ENCODE measurements around the gene SLC37A2.
"Not testable (repeated sequence)": the region's sequence is repeated elsewhere in the genome, so short reads cannot be mapped to it uniquely, and the experiment has no call there.

SLC37A2 gene

GRCh38 chr11:125082611-125083311 is 19.7 kb downstream of the SLC37A2 start:
- in situ Hi-C loops (cut with HindIII; ENCODE audit: low sequenced_read_pairs): no loop called here

DNA sequence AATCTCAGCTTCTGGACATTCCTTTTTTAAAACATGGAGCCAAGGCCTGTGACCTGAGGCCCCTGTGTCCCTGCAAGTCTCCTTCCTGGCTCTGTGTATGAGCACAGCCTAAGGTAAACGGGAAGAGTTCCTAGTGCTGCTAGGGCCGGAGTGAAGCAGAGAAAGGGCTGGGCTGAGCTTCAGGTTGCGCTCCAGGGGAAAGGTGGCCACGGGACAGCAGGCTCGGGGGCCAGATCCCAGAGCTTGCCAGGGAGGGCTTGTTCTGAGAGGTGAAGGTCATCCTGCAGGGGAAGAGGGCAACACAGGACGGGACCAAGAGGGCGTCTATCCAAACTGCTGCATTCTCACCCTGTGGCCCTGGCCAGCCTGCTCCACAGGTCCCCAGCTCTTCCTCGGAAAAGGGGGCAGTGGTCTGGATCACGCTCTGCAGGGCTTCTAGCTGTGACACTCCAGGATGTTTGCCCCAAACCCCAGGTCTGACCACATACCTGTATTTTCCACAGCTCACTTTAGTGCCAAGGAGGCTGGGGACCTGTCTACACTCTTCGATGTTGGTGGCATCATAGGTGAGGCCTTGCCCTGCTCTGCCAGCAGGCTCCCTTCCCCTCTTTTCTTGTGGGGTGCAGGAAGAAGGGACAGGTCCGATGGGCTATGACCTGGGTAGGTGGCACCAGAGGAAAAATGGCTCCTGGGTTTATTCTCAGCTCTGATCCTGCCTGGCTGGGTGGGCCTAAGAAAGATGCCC is 20.4 kb downstream of the SLC37A2 start:
- in situ Hi-C loops (cut with HindIII; ENCODE audit: low sequenced_read_pairs): no loop called here

- in situ Hi-C loops (cut with HindIII; ENCODE audit: low sequenced_read_pairs): no loop called here
Observed at GRCh38 chr11:125084057-125084416, 20.9 kb downstream of the SLC37A2 start.

DNA sequence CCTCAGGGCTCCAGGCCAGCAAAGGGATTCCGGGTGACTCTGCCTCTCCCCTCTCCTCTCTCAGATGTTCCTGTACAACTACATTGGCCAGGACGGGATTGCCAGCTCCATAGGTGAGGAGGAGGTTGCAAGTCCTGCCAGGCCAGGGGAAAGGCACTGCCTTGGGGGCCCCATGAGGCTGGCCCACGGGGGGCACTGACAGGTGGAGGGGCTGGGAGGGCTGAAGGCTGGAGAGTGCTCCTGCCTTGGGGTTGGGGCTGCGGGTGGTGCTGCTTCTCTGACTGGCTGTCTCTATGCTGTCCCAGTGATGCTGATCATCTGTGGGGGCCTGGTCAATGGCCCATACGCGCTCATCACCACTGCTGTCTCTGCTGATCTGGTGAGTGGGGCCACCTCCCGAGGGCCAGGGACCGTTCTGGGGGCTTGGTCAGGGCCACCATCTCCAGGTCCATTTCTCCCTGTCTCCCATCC is 21.7 kb downstream of the SLC37A2 start:
- in situ Hi-C loops (cut with HindIII; ENCODE audit: low sequenced_read_pairs): no loop called here

GRCh38 chr11:125085301-125086081 is 22.4 kb downstream of the SLC37A2 start:
- in situ Hi-C loops (cut with HindIII; ENCODE audit: low sequenced_read_pairs): no loop called here

DNA sequence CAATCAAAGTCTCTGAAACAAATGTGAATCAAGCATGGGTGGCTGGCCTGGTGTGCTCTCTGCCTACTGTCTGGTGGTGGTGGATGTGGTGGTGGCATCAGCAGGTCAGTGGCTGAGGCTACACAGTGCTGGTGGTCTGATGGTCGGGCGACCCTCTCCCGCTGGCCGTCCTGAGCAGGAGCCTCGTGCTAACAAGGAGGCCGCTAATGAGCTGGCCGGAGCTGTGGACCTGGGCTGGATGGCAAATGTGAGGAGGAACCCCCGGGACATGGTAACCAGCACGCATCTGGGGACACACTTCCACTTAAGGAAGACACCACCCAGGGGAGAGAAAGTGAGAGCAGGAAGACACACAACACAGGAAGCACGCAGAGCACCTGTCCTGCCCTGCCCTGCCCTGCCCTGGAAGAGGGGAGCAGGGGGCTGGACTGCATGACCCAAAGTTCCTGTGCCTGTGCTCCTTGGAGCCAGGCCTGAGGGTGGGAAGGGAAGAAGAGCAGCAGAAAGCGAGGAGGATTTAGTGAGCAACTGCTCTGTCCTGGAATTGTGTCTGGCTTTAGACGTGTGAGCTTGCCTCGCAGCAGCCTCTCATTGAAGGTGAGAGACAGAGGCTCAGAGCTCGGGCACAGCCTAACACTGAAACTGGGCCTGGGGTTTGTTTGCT is 23.7 kb downstream of the SLC37A2 start:
- in situ Hi-C loops (cut with HindIII; ENCODE audit: low sequenced_read_pairs): no loop called here

DNA sequence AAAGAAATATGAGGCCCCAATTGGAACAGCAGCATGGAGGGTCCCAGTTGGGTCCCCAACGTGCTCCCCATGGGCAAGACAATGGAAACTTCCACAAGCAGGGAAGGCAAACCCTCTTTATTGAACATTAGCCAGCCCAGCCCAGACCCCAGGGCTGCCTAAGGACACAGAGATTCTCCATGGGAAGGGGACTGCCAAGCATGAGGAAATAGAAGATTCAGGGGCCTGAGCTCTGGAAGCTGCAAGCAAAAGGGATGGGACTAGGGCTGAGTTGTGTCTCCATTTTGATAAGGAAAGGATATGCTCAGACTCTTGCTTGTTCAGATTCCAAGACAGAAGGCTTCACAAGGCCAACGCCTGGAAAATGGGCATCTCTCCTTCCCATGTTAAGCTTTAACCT is 25.0 kb downstream of the SLC37A2 start:
- in situ Hi-C loops (cut with HindIII; ENCODE audit: low sequenced_read_pairs): no loop called here

- in situ Hi-C loops (cut with HindIII; ENCODE audit: low sequenced_read_pairs): no loop called here
Observed at GRCh38 chr11:125088576-125089455, 25.7 kb downstream of the SLC37A2 start.

DNA sequence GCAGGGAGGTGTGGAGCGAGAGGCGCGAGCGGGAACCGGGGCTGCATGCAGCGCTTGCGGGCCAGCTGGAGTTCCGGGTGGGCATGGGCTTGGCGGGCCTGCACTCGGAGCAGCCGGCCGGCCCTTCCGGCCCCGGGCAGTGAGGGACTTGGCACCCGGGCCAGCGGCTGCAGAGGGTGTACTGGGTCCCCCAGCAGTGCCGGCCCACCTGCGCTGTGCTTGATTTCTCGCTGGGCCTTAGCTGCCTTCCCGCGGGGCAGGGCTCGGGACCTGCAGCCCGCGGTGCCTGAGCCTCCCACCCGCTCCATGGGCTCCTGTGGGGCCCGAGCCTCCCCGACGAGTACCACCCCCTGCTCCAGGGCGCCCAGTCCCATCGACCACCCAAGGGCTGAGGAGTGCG is 26.4 kb downstream of the SLC37A2 start:
- in situ Hi-C loops (cut with HindIII; ENCODE audit: low sequenced_read_pairs): not testable (repeated sequence)

GRCh38 chr11:125090151-125090550 is 27.0 kb downstream of the SLC37A2 start:
- in situ Hi-C loops (cut with HindIII; ENCODE audit: low sequenced_read_pairs): not testable (repeated sequence)

- in situ Hi-C loops (cut with HindIII; ENCODE audit: low sequenced_read_pairs): no loop called here
Observed at GRCh38 chr11:125090816-125091215, 27.7 kb downstream of the SLC37A2 start.

GRCh38 chr11:125091247-125091876 is 28.3 kb downstream of the SLC37A2 start:
- in situ Hi-C loops (cut with HindIII; ENCODE audit: low sequenced_read_pairs): no loop called here

DNA sequence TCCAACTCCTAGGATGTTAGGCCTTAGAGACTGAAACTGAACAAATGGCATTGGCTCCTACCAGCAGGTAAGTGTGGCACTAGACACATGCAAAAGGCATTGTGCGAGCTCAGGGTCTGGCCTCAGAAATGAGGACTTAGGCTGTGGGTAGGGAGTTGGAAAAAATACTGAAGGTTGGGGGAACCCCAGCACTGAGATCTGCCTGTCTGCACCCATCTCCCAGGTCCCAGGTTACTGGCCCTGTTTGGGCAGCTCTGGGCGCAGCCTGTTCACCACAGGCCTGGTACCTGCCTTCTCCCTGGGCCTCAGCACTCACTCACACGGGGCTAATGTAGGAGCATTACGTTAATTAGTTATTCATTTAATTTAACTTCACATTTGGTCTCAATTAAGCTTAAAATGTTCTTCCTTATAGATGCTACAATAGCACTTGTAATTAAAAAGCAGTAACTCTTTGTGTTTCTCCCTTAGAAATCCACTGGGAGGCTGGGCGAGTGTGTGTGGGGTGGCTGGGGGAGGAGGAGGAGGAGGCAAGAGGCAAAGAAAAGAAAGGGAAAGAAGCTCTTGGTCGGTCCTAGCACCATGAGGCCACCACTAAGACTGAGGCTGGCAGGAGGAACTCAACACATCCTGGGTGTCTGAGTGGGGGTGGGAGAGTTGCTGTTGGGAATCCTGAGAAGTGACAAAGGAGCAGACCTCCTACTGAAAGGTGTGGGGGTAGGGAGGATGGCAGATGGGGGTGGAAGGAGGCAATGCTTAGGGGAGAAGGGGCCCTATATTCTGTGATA is 29.0 kb downstream of the SLC37A2 start:
- in situ Hi-C loops (cut with HindIII; ENCODE audit: low sequenced_read_pairs): no loop called here

DNA sequence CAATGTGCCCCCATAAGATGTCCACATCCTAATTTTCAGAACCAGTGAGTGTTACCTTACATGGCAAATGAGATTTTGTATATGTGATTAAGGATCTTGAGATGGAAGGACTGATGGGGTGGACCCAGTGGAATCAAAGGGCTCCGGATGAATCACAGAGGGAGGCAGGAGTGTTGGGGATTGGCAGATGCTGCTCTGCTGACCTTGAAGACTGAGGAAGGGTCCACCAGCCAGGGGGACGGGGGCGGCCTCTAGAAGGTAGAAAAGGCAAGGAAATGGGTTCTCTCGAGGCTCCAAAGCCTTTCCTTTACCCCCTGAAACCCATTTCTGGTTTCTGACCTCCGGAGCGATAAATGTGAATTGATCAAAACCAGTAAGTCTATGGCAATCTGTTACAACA is 29.6 kb downstream of the SLC37A2 start:
- in situ Hi-C loops (cut with HindIII; ENCODE audit: low sequenced_read_pairs): no loop called here

DNA sequence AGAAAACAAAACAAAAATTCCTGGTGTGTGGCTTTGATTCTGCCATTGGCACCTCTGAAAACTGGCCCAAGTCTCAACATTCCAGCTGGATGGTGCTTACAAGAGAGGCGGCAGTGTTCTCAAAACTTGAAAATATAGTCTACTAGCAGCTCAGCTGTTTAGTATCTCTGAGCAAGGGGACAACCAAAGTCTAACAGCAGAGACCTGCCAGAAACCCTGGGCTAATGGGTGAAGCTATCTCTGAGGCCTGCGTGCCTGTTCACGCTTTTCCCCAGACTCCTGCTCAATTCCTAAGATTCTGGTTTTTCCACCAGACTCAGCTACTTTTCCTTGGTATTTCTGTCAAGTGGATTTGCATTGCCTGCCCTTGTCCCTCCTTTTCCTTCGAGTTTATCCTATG is 30.4 kb downstream of the SLC37A2 start:
- in situ Hi-C loops (cut with HindIII; ENCODE audit: low sequenced_read_pairs): no loop called here

DNA sequence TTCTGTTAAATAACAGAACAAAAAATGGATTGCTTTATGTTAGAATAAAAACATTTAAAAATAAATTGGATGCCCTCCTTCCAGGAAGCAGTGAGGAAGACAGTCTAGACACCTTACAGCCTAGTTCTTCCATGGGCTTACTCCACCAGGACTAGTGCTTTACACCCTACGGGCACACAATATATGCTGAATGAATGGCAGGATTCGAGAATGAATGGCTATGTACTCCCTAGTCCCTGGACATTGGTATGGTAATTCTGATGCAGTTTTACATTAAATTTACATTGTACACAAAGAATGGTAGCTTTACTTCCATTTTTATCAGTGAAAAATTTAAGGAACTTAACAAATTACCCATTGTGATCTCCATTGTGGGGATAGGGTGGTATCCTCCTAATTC is 31.6 kb downstream of the SLC37A2 start:
- in situ Hi-C loops (cut with HindIII; ENCODE audit: low sequenced_read_pairs): no loop called here

DNA sequence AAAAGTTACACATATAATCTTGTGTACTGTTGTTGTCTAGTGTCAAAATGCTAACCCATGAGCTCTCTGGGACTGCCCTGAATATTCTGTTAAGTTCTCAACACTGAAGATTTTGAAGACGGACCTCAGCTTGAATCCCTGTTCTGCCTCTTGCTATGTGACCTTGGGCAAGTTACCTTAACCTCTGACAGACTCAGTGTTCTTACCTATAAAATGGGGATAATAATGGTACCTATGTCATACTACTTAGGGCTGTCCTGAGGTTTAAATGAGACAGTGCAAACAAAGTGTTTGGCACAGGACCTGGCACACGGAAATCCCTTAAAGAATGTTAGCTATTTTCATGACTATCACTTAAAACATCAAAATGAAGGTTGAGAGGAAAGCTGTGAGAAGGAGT is 37.0 kb downstream of the SLC37A2 start:
- in situ Hi-C loops (cut with HindIII; ENCODE audit: low sequenced_read_pairs): no loop called here

- in situ Hi-C loops (cut with HindIII; ENCODE audit: low sequenced_read_pairs): no loop called here
Observed at GRCh38 chr11:125101596-125101995, 38.5 kb downstream of the SLC37A2 start.

- in situ Hi-C loops (cut with HindIII; ENCODE audit: low sequenced_read_pairs): no loop called here
Observed at GRCh38 chr11:125102025-125102424, 38.9 kb downstream of the SLC37A2 start.
